ENCODE results near the gene OGFOD2.

Gene OGFOD2

GRCh38 chr12:122944605-122945592 is 30.1 kb upstream of the OGFOD2 start:
- Histone ChIP-seq H3K36me3 (ENCODE audit: insufficient read depth, low read length) (no peaks in the 10 kb centered on the region), H3K4me2 (ENCODE audit: low read length) (no peak overlapping the region), H3K4me1 (ENCODE audit: insufficient read depth, low read length, severe bottlenecking) (no peaks in the 10 kb centered on the region), H3K9ac (ENCODE audit: low read length) (no peak overlapping the region), H3F3A (ENCODE audit: insufficient read depth, low read length) (no peaks in the 10 kb centered on the region), H3K9me2 (ENCODE audit: low read depth, low read length) (no peaks in the 10 kb centered on the region), H3K79me2 (ENCODE audit: insufficient read depth, low read length) (no peaks in the 10 kb centered on the region), H4K20me1 (ENCODE audit: insufficient read depth, low read length) (no peaks in the 10 kb centered on the region), H2AFZ (ENCODE audit: low read length) (no peak overlapping the region), H3K4me3 (ENCODE audit: low read depth, low read length, poor library complexity, severe bottlenecking) (no peak overlapping the region), H3K27ac (ENCODE audit: low read depth, low read length, poor library complexity, severe bottlenecking) (no peak overlapping the region), H3K9me3 (ENCODE audit: low read length) (no peaks in the 10 kb centered on the region), H3K27me3 (ENCODE audit: insufficient read depth, low read length) (no peaks in the 10 kb centered on the region; the same call in 1 of the 2 replicates)
- TF ChIP-seq CTCF (IDR thresholded peaks at IDR 0.05; ENCODE audit: low read length) (no peak), EZH2 (IDR thresholded peaks at IDR 0.05; ENCODE audit: borderline replicate concordance, low read length) (no peak)

GRCh38 chr12:122946690-122947341 is 28.2 kb upstream of the OGFOD2 start:
- Histone ChIP-seq H3K4me3 (ENCODE audit: low read depth, low read length, poor library complexity, severe bottlenecking) (no peak overlapping the region), H3K9me2 (ENCODE audit: low read depth, low read length) (no peaks in the 10 kb centered on the region), H3K27ac (ENCODE audit: low read depth, low read length, poor library complexity, severe bottlenecking) (no peak overlapping the region), H3K4me2 (ENCODE audit: low read length) (no peak overlapping the region), H2AFZ (ENCODE audit: low read length) (no peak overlapping the region), H3F3A (ENCODE audit: insufficient read depth, low read length) (no peaks in the 10 kb centered on the region), H3K36me3 (ENCODE audit: insufficient read depth, low read length) (no peaks in the 10 kb centered on the region), H3K4me1 (ENCODE audit: insufficient read depth, low read length, severe bottlenecking) (no peaks in the 10 kb centered on the region), H3K9ac (ENCODE audit: low read length) (no peak overlapping the region), H3K79me2 (ENCODE audit: insufficient read depth, low read length) (no peaks in the 10 kb centered on the region), H4K20me1 (ENCODE audit: insufficient read depth, low read length) (no peaks in the 10 kb centered on the region), H3K27me3 (ENCODE audit: insufficient read depth, low read length) (peaks cover 3% of the 10 kb centered on the region; the same call in 1 of the 2 replicates), H3K9me3 (ENCODE audit: low read length) (no peaks in the 10 kb centered on the region)
- TF ChIP-seq EZH2 (IDR thresholded peaks at IDR 0.05; ENCODE audit: borderline replicate concordance, low read length): no peak
- no peak; the same call in 1 of the 2 replicates for TF ChIP-seq CTCF (IDR thresholded peaks at IDR 0.05; ENCODE audit: low read length)

DNA sequence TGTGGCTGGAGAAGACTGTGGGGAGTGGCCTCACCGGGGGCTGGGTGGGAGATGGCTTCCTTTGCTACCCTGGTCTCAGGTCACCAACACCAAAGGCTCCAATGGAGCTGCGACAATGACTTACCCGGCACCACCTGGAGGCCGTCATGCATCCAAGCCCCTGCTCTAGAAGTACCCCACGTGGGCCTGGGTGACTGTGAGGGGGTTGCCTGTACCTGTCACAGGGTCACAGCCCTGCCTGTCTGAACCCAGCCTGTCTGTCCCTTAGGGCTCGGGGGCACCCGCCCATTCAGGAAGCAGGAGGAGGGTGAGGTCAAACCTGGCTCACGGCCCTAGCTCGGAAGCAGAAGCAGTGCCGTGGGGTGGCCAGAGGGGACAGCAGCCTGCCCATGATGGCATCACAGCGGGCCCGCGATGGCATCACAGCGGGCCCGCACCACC is 27.7 kb upstream of the OGFOD2 start:
- Histone ChIP-seq H3K9me3 (ENCODE audit: low read length) (no peaks in the 10 kb centered on the region), H3K4me1 (ENCODE audit: insufficient read depth, low read length, severe bottlenecking) (no peaks in the 10 kb centered on the region), H3F3A (ENCODE audit: insufficient read depth, low read length) (no peaks in the 10 kb centered on the region), H2AFZ (ENCODE audit: low read length) (no peak overlapping the region), H3K4me3 (ENCODE audit: low read depth, low read length, poor library complexity, severe bottlenecking) (no peak overlapping the region), H3K36me3 (ENCODE audit: insufficient read depth, low read length) (no peaks in the 10 kb centered on the region), H3K9ac (ENCODE audit: low read length) (no peak overlapping the region), H3K79me2 (ENCODE audit: insufficient read depth, low read length) (no peaks in the 10 kb centered on the region), H3K27ac (ENCODE audit: low read depth, low read length, poor library complexity, severe bottlenecking) (no peak overlapping the region), H3K9me2 (ENCODE audit: low read depth, low read length) (no peaks in the 10 kb centered on the region), H4K20me1 (ENCODE audit: insufficient read depth, low read length) (no peaks in the 10 kb centered on the region), H3K27me3 (ENCODE audit: insufficient read depth, low read length) (peaks cover 6% of the 10 kb centered on the region; the same call in 1 of the 2 replicates), H3K4me2 (ENCODE audit: low read length) (no peak overlapping the region)
- no peak for TF ChIP-seq CTCF (IDR thresholded peaks at IDR 0.05; ENCODE audit: low read length)
- TF ChIP-seq EZH2 (IDR thresholded peaks at IDR 0.05; ENCODE audit: borderline replicate concordance, low read length): no peak
